NCI-H2171 treated with DMSO at 0.1 percent for 48 hours (cell line): ENCODE measurements around the gene LLGL2.
A peak's percentile ranks its signal among the peaks of the same experiment; 100 is the strongest.

Experiments
- DNase-seq: peaks from one replicate; lab custom pipeline; 2025; lab: John Stamatoyannopoulos, UW

The LLGL2 gene

GRCh38 chr17:75552425-75553294 lies 27.2 kb downstream of the LLGL2 start:
- DNase-seq = no peak

GRCh38 chr17:75553295-75554110 lies 28.0 kb downstream of the LLGL2 start:
- no peak for DNase-seq

- DNase-seq = no peak
These were observed 30.2 kb downstream of the LLGL2 start for GRCh38 chr17:75555679-75556153.

- peak; percentile 43 for DNase-seq
These were observed 31.8 kb downstream of the LLGL2 start for GRCh38 chr17:75557075-75557851.

GRCh38 chr17:75557852-75558665 lies 32.6 kb downstream of the LLGL2 start:
- no peak for DNase-seq

- DNase-seq = no peak
These were observed 33.4 kb downstream of the LLGL2 start for GRCh38 chr17:75558666-75559530.

- DNase-seq = no peak
These were observed 34.5 kb downstream of the LLGL2 start for GRCh38 chr17:75559958-75560533.

GRCh38 chr17:75561927-75562603 lies 36.6 kb downstream of the LLGL2 start:
- no peak for DNase-seq

GRCh38 chr17:75563063-75563758 lies 37.7 kb downstream of the LLGL2 start:
- no peak for DNase-seq

- DNase-seq = no peak
These were observed 38.7 kb downstream of the LLGL2 start for GRCh38 chr17:75564195-75564594.

- no peak for DNase-seq
These were observed 39.6 kb downstream of the LLGL2 start for GRCh38 chr17:75565066-75565465.

- DNase-seq = no peak
These were observed 40.1 kb downstream of the LLGL2 start for GRCh38 chr17:75565618-75566017.

- no peak for DNase-seq
These were observed 40.9 kb downstream of the LLGL2 start for GRCh38 chr17:75566416-75566815.

- DNase-seq = no peak
These were observed 41.3 kb downstream of the LLGL2 start for GRCh38 chr17:75566834-75567233.

GRCh38 chr17:75568412-75569255 lies 43.1 kb downstream of the LLGL2 start:
- DNase-seq = no peak

- DNase-seq = no peak
These were observed 44.7 kb downstream of the LLGL2 start for GRCh38 chr17:75570034-75570676.

- no peak for DNase-seq
These were observed 45.3 kb downstream of the LLGL2 start for GRCh38 chr17:75570772-75571171.
